ENCODE results near the gene PRSS3. TPM values are rescaled to one million over a fixed set of nuclear protein-coding genes. Genes with fewer than 3 reads are reported as not detected.
"Not testable (repeated sequence)": the region's sequence is repeated elsewhere in the genome, so short reads cannot be mapped to it uniquely, and the experiment has no call there.

Gene PRSS3
- total RNA-seq, 4 donors from 2014 or later: 42.2 to 298 (median 113) TPM

GRCh38 chr9:33782395-33783152, 12.8 kb upstream of the PRSS3 start:
- Histone ChIP-seq H3K36me3 (no peaks in the 10 kb centered on the region), H3K27ac (no peak overlapping the region), H3K4me1 (peaks cover 0 to 9% (median 0%) of the 10 kb centered on the region in 4 donors), H3K4me3 (no peak overlapping the region), H3K9me3 (no peaks in the 10 kb centered on the region), H3K27me3 (no peaks in the 10 kb centered on the region)
- intact Hi-C loops (cut with DNase I; ENCODE audit: low total_unique reads) (no loop called here), in situ Hi-C loops (cut with MboI; ENCODE audit: low pct_ligation_motif_present in 1 of 4, low pct_unique_long_range_greater_than_20kb in 1 of 4, low sequenced_read_pairs in 3 of 4) (no loop called here)
- 48 to 53% methylated on average over 4 of the region's 4 CpGs for WGBS, 2 donors (ENCODE audit: low coverage in 1 of 2)
- DNase-seq: no peak
- TF ChIP-seq, protein P1, sequence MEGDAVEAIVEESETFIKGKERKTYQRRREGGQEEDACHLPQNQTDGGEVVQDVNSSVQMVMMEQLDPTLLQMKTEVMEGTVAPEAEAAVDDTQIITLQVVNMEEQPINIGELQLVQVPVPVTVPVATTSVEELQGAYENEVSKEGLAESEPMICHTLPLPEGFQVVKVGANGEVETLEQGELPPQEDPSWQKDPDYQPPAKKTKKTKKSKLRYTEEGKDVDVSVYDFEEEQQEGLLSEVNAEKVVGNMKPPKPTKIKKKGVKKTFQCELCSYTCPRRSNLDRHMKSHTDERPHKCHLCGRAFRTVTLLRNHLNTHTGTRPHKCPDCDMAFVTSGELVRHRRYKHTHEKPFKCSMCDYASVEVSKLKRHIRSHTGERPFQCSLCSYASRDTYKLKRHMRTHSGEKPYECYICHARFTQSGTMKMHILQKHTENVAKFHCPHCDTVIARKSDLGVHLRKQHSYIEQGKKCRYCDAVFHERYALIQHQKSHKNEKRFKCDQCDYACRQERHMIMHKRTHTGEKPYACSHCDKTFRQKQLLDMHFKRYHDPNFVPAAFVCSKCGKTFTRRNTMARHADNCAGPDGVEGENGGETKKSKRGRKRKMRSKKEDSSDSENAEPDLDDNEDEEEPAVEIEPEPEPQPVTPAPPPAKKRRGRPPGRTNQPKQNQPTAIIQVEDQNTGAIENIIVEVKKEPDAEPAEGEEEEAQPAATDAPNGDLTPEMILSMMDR (IDR thresholded peaks at IDR 0.05): no peak
- no peak for TF ChIP-seq POLR2A (IDR thresholded peaks at IDR 0.05)
- no peak for TF ChIP-seq POLR2AphosphoS5 (IDR thresholded peaks at IDR 0.05)
- no peak for TF ChIP-seq EP300 (IDR thresholded peaks at IDR 0.05; ENCODE audit: low read depth)

- no peaks in the 10 kb centered on the region for H3K9me3 ChIP-seq
- TF ChIP-seq, protein P1 (IDR thresholded peaks at IDR 0.05): no peak
- TF ChIP-seq POLR2A (IDR thresholded peaks at IDR 0.05): no peak
- TF ChIP-seq POLR2AphosphoS5 (IDR thresholded peaks at IDR 0.05): no peak
- no peak for TF ChIP-seq EP300 (IDR thresholded peaks at IDR 0.05; ENCODE audit: low read depth)
- H3K27ac ChIP-seq: no peak overlapping the region
- in situ Hi-C loops (cut with MboI; ENCODE audit: low pct_ligation_motif_present in 1 of 4, low pct_unique_long_range_greater_than_20kb in 1 of 4, low sequenced_read_pairs in 3 of 4) (no loop called here), intact Hi-C loops (cut with DNase I; ENCODE audit: low total_unique reads) (no loop called here)
- H3K36me3 ChIP-seq: no peaks in the 10 kb centered on the region
- H3K4me1 ChIP-seq: no peaks in the 10 kb centered on the region
- 85 to 93% methylated on average over 4 to 5 of the region's 5 CpGs for WGBS, 2 donors (ENCODE audit: low coverage in 1 of 2)
- no peaks in the 10 kb centered on the region for H3K27me3 ChIP-seq
- no peak for DNase-seq
- no peak overlapping the region for H3K4me3 ChIP-seq
Observed at GRCh38 chr9:33785914-33786313, 9.4 kb upstream of the PRSS3 start.

GRCh38 chr9:33786681-33787080, 8.7 kb upstream of the PRSS3 start:
- H3K36me3 ChIP-seq: no peaks in the 10 kb centered on the region
- TF ChIP-seq, protein P1 (IDR thresholded peaks at IDR 0.05): no peak
- TF ChIP-seq POLR2A (IDR thresholded peaks at IDR 0.05): no peak
- TF ChIP-seq POLR2AphosphoS5 (IDR thresholded peaks at IDR 0.05): no peak
- TF ChIP-seq EP300 (IDR thresholded peaks at IDR 0.05; ENCODE audit: low read depth): no peak
- peaks cover 0 to 6% (median 0%) of the 10 kb centered on the region in 4 donors for H3K4me1 ChIP-seq
- 83 to 85% methylated on average over 2 of the region's 2 CpGs for WGBS, 2 donors (ENCODE audit: low coverage in 1 of 2)
- intact Hi-C loops (cut with DNase I; ENCODE audit: low total_unique reads): no loop called here
- no peak for DNase-seq
- no peaks in the 10 kb centered on the region for H3K27me3 ChIP-seq
- H3K4me3 ChIP-seq: no peak overlapping the region
- in situ Hi-C loops (cut with MboI; ENCODE audit: low pct_ligation_motif_present in 1 of 4, low pct_unique_long_range_greater_than_20kb in 1 of 4, low sequenced_read_pairs in 3 of 4): no loop called here
- no peaks in the 10 kb centered on the region for H3K9me3 ChIP-seq
- H3K27ac ChIP-seq: no peak overlapping the region

DNA sequence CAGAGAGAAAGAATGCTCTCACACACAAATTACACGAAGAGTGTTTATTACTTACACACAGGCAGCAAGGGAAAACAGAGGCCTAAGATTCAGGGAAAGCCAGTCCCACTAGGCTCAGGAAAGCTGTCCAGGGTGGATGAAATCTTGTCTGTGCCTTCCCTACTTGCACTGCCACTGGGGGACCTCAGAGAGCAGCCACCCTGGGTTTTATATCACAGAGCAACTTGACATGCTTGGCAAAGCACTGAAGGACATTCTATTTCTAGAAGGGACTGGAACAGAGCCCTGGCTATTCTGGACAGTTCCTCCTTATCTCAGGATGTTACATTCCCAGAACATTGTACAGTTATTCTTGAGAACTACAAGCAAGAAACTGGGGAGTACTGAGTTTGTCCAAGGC, 7.5 kb upstream of the PRSS3 start:
- Histone ChIP-seq H3K4me1 (peaks cover 0 to 9% (median 0%) of the 10 kb centered on the region in 4 donors), H3K36me3 (no peaks in the 10 kb centered on the region), H3K9me3 (no peaks in the 10 kb centered on the region), H3K4me3 (no peak overlapping the region), H3K27me3 (no peaks in the 10 kb centered on the region), H3K27ac (no peak overlapping the region)
- no peak for DNase-seq
- WGBS, 2 donors (ENCODE audit: low coverage in 1 of 2): 36% methylated on average over 1 of the region's 1 CpG; no CpG with 5 or more reads in 1 of the 2 donors
- in situ Hi-C loops (cut with MboI; ENCODE audit: low pct_ligation_motif_present in 1 of 4, low pct_unique_long_range_greater_than_20kb in 1 of 4, low sequenced_read_pairs in 3 of 4) (no loop called here), intact Hi-C loops (cut with DNase I; ENCODE audit: low total_unique reads) (no loop called here)
- no peak for TF ChIP-seq POLR2AphosphoS5 (IDR thresholded peaks at IDR 0.05)

DNA sequence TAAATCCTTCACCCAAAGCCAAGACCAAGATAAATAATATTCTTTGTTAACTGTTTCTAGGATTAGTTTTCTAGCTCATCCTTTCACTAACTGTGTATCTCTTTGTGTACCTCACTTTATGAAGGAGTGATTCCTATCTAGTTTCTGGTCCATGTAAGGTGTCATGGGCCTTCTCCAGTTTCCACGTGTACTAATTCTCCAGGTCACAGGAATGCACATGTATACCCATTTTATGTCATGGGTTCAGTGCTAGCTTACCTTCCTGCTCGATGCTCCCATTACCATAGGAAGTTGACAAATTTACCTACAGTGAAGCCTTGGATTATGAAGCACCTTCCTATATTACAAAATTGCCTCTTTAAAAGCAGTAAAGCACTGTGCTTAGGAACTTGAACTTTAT, 5.9 kb upstream of the PRSS3 start:
- H3K36me3 ChIP-seq; H3K4me3 ChIP-seq; H3K27ac ChIP-seq; intact Hi-C loops (cut with DNase I; ENCODE audit: low total_unique reads); DNase-seq; H3K4me1 ChIP-seq; H3K27me3 ChIP-seq; in situ Hi-C loops (cut with MboI; ENCODE audit: low pct_ligation_motif_present in 1 of 4, low pct_unique_long_range_greater_than_20kb in 1 of 4, low sequenced_read_pairs in 3 of 4); H3K9me3 ChIP-seq: not testable (repeated sequence)
- 83% methylated on average over 2 of the region's 2 CpGs; no CpG with 5 or more reads in 1 of the 2 donors for WGBS, 2 donors (ENCODE audit: low coverage in 1 of 2)
